Activated naive CD8-positive, alpha-beta T cell treated with anti-CD3 and anti-CD28 coated beads, Interleukin-2, amount 50 U/mL, for 24 hours (primary cell): Measurements from ENCODE around the gene SH2D3A.
"Not testable (repeated sequence)": the region's sequence is repeated elsewhere in the genome, so short reads cannot be mapped to it uniquely, and the experiment has no call there.

Source experiments
- ATAC-seq: fragments of 150-1000 bp; cut with Tn5 transposase; one replicate; pipeline ENCODE4 v1.10.0; 2021
- DNase-seq: peaks from one replicate; pipeline ENCODE4 v3.0.0; 2021
- H3K27ac Mint-ChIP-seq: one replicate; pipeline ENCODE4 v1.8.0; 2021; ENCODE audit warnings: mild to moderate bottlenecking, mixed read lengths
- H3K27me3 Mint-ChIP-seq: one replicate; pipeline ENCODE4 v1.8.0; 2021; ENCODE audit warnings: mixed read lengths
- H3K36me3 Mint-ChIP-seq: one replicate; pipeline ENCODE4 v1.8.0; 2021; ENCODE audit warnings: low read depth, mixed read lengths
- H3K4me1 Mint-ChIP-seq: one replicate; pipeline ENCODE4 v1.8.0; 2021; ENCODE audit warnings: mixed read lengths
- H3K4me3 Mint-ChIP-seq: one replicate; pipeline ENCODE4 v1.8.0; 2021; ENCODE audit warnings: mild to moderate bottlenecking, moderate library complexity, mixed read lengths
- H3K9me3 Mint-ChIP-seq: one replicate; pipeline ENCODE4 v1.8.0; 2021; ENCODE audit warnings: mixed read lengths

SH2D3A gene

DNA sequence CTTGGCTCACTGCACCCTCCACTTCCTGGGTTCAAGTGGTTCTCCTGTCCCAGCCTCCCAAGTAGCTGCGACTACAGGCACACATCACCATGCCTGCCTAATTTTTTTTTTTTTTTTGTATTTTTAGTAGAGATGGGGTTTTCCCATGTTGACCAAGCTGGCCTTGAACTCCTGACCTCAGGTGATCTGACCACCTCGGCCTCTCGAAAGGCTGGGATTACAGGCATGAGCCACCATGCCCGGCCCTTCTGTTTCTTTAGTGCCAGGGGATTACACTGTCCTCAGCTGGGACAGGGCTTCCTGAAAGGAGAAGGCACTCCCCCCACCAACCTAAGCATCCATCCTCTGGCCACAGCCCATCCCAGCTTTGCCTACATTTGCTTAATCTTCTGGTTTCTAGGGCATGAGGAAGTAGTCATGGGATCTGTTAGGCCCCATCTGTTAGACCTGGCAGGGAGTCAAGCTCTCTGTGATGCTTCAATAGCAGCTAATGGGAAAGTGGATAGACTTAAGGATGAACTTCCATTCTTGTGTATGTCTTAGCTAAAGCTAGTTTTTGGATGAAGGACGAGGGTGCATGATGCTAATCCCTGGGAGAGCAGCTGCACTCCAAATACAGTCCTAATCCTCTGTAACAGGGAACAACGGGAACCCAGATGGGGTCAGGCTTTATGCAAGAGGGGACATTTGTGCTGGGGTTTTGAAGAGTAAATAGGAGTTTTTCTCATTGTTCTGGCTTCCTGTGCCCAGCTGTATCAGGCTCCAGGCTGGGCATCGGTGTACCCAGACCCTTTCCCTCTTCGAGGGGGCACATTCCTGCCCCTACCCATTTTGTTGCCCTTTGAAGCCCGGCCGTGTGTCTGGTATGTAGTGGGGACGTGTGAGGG lies 7.8 kb upstream of the SH2D3A start:
- H3K27ac Mint-ChIP-seq, result peak overlapping the region; percentile 66
- peaks cover 36% of the 10 kb centered on the region for H3K36me3 Mint-ChIP-seq
- H3K4me1 Mint-ChIP-seq, result peaks cover 61% of the 10 kb centered on the region
- ATAC-seq, result no peak
- no peak for DNase-seq
- H3K27me3 Mint-ChIP-seq, result no peaks in the 10 kb centered on the region
- peaks cover 11% of the 10 kb centered on the region for H3K9me3 Mint-ChIP-seq
- H3K4me3 Mint-ChIP-seq, result peak overlapping the region; percentile 40

DNA sequence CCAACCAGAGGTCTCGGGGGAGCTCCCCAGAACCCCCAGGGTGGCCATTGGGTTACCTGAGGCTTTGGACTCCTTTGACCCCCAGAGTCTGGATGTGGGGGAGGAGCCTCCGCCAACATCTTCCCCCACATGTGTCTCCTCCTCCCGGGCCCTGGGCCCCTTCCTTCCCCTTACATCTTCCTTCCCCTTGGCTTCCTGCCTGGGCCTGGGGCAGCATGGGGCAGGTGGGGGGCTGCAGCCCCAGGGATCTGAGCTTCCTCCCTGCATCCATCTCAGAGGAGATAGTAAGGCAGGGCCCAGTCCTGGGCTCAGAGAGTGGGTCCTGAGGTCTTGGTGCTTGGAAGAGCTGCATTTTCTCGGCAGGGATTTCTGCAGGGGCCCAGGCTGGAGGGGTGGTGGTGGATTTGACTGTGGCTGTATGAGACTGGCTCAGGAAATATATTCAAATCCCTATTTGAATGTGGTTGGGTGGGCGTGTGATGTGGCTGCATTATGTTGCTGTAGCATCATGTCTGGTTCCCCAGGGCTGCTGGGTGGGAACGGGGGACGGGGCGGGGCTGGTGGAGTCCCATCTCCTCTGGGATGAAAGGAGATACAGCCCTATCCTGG lies 6.2 kb upstream of the SH2D3A start:
- ATAC-seq (peak; percentile 66), DNase-seq (peak; percentile 74)
- Mint-ChIP-seq H3K9me3 (peaks cover 11% of the 10 kb centered on the region), H3K4me1 (peaks cover 61% of the 10 kb centered on the region), H3K27ac (peak overlapping the region; percentile 93), H3K27me3 (no peaks in the 10 kb centered on the region), H3K4me3 (peak overlapping the region; percentile 90), H3K36me3 (peaks cover 32% of the 10 kb centered on the region)

DNA sequence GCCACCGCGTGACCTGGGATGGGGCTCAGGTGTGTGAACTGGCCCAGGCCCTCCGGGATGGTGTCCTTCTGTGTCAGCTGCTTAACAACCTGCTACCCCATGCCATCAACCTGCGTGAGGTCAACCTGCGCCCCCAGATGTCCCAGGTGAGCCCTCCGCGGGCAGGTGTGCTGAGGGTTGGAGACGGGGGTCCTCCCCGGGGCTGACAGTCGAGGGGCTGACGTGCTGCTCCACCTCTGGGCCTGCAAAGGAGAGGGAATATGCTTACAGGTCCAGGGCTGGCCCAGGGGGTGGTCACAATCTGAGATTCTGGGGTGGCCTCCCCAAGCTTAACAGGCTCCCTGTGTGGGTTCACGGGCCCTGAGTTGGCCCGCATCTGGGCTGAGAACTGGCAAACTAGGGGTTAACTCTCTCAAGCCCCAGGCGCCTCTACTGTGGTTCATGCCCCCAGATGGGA lies 5.7 kb upstream of the SH2D3A start:
- DNase-seq (no peak), ATAC-seq (no peak)
- Mint-ChIP-seq H3K36me3 (peaks cover 29% of the 10 kb centered on the region), H3K9me3 (peaks cover 11% of the 10 kb centered on the region), H3K27ac (peak overlapping the region; percentile 93), H3K27me3 (no peaks in the 10 kb centered on the region), H3K4me1 (peaks cover 61% of the 10 kb centered on the region), H3K4me3 (peak overlapping the region; percentile 90)

DNA sequence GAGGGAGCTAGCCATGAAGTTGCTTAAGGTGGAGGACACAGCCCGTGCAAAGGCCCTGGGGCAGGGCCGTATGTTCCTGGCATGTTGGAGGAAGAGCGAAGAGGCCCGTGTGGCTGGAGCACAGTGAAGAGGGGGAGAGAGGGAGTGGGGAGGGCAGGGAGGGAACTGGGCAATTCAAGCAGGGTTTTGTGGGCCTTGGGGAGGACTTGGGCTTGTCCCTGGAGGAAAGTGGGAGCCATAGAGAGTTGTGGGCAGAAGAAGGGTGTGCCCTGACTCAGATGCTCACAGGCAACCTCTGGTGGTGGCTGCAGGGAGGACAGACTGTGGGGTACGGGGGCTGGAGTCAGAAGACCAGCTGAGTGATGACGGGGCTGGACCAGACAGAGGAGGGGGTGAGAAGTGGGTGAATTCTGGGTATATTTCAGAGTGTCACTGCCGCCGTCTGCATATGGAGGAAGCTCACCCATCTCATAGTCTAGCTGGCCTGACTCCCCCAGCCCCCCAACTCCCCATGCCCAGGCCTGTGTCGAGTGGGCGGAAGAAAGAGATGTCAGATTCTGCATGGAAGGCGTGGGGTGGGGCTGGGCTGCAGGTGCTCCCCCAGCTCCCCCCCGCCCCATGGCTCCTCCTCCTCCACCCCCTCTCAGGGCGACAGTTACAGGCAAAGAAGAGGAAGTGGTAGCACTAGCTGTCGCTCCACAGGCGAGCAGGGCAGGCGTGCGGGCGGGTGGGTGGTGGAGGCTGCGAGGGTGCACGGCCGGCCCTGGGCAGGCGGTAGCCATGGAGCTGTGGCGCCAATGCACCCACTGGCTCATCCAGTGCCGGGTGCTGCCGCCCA lies 5.0 kb upstream of the SH2D3A start, which contains the start of gene VAV1:
TSS of gene VAV1 (plus strand) at position 681 of the 838 bp plus-strand sequence. CDS start at position 781, 100 bp downstream.
- DNase-seq, result peak; percentile 80
- Mint-ChIP-seq H3K27me3 (no peaks in the 10 kb centered on the region), H3K36me3 (peaks cover 26% of the 10 kb centered on the region), H3K27ac (peak within 1 kb of the TSS; percentile 93), H3K4me1 (peaks cover 59% of the 10 kb centered on the region), H3K9me3 (peaks cover 11% of the 10 kb centered on the region), H3K4me3 (peak within 1 kb of the TSS; percentile 90)
- peak; percentile 55 for ATAC-seq

DNA sequence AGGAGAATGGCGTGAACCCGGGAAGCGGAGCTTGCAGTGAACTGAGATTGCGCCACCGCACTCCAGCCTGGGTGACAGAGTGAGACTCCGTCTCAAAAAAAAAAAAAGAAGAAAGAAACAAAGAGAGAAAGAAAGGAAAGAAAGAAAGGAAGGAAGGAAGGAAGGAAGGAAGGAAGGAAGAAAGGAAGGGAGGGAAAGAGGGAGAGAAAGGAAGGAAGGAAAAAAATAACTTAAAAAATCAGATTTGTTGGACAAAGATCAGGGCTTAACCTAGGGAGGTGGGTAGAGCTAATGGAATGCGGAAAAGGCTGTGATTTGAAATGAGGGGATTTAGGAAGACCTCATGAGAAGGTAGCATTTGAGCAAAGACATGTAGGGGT lies 4.4 kb upstream of the SH2D3A start:
- not testable (repeated sequence) for ATAC-seq, DNase-seq, H3K27me3 Mint-ChIP-seq
- Mint-ChIP-seq H3K36me3 (peaks cover 20% of the 10 kb centered on the region), H3K4me3 (peak overlapping the region; percentile 90), H3K4me1 (peaks cover 59% of the 10 kb centered on the region), H3K27ac (peak overlapping the region; percentile 87), H3K9me3 (peaks cover 11% of the 10 kb centered on the region)

DNA sequence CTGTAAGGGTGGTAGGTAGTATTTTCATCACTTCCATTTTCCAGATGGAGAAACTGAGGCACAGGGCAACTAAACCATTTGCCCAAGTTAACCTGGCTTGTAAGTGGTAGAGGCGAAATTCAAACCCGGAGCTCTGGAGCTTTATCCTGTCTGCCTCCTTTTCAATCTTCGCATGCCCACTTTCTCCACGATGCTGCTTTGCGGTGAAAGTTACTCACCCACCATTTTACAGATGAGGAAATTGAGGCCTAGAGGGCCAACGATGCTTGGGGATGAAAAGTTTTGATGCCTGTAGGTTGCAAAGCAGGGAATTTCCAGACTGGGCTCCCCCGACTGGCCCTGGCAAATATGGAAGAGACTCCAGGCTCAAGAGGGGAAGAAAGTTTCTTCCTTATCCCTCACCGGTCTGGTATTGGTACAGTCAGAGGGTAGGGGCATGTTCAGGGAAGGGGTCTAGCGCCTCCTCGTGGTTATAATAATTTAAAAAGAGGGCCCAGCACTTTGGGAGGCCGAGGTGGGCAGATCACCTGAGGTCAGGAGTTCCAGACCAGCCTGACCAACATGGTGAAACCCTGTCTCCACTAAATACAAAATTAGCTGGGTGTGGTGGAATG lies 1.9 kb upstream of the SH2D3A start:
- no peak for DNase-seq
- H3K4me1 Mint-ChIP-seq, result peaks cover 61% of the 10 kb centered on the region
- ATAC-seq, result no peak
- H3K4me3 Mint-ChIP-seq, result no peak overlapping the region
- H3K36me3 Mint-ChIP-seq, result peaks cover 3% of the 10 kb centered on the region
- no peaks in the 10 kb centered on the region for H3K9me3 Mint-ChIP-seq
- no peaks in the 10 kb centered on the region for H3K27me3 Mint-ChIP-seq
- no peak overlapping the region for H3K27ac Mint-ChIP-seq

DNA sequence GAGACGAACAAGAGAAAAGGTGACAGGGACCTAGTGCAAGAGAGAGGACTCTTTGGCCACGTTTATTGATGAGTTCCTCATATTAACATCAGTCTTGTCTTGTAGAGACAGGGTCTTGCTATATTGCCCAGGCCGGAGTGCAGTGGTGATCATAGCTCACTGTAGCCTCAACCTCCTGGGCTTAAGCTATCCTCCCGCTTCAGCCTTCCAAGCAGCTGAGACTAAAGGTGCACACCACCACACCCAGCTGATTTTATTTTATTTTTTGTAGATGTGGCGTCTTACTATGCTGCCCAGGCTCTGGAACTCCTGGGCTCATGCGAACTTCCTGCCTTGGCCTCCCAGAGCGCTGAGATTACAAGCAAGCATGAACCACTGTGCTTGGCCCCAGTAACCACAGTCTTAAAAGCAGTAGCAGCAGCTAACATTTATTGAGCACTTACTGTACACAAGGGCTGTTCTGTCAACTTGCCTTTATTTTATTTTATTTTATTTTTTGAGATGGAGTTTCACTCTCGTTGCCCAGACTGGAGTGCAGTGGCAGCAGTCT lies 1.1 kb upstream of the SH2D3A start:
- DNase-seq (peak; percentile 25), ATAC-seq (no peak)
- H3K9me3 Mint-ChIP-seq, result no peaks in the 10 kb centered on the region
- H3K27me3 Mint-ChIP-seq, result no peaks in the 10 kb centered on the region
- H3K4me1 Mint-ChIP-seq, result peaks cover 55% of the 10 kb centered on the region
- H3K4me3 Mint-ChIP-seq, result peak overlapping the region; percentile 96
- no peaks in the 10 kb centered on the region for H3K36me3 Mint-ChIP-seq
- peak overlapping the region; percentile 85 for H3K27ac Mint-ChIP-seq

DNA sequence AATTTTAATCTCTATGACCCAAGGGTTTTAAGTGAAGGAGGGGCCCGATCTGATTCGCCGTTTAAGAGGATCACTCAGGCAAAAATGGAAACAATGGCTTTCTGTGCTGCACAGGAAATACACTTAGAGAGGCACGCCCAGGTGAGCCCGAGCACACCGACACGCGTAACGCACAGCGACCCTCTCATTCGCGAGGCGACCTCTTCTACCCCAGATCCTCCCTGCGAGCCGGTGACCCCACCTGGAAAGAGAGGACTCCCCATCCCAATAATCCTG lies 216 bp downstream of the SH2D3A start:
- ATAC-seq (peak; percentile 42), DNase-seq (no peak)
- Mint-ChIP-seq H3K4me3 (peak overlapping the region; percentile 96), H3K27ac (peak overlapping the region; percentile 85), H3K36me3 (no peaks in the 10 kb centered on the region), H3K27me3 (no peaks in the 10 kb centered on the region), H3K4me1 (peaks cover 51% of the 10 kb centered on the region), H3K9me3 (no peaks in the 10 kb centered on the region)

DNA sequence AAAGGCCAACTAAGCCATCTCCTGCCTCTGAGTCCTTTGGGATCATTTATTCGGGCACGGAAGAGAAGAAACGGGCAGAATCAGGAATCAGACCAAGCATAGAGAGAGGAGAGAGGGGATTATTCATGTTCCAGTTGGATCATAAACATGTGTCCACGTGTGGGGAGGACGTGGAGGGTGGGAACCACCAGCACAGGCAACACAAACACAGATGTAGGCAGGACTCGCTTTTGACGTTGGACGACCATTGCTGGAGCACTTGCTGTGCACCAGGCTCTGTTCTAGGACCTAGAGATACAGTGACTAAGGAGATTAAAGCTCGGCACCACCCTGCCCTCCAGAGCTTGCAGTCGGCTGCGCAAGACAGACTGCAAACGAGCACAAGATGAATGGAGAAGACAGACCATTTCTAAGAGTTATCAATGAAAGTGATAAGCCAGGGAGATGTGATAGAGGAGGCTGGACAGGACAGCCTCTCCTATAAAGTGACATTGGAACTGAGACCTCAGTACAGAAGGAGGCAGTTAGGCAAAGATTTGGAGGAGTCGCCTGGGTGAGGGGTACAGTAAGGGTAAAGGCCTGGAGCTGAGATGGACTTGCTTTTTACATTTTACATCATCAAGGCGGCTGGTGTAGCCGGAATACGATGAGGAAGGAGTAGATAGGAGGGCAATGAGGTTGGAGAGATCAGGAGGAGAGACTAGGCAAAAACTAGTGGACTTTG lies 716 bp downstream of the SH2D3A start:
- peak overlapping the region; percentile 96 for H3K4me3 Mint-ChIP-seq
- peaks cover 46% of the 10 kb centered on the region for H3K4me1 Mint-ChIP-seq
- H3K36me3 Mint-ChIP-seq, result no peaks in the 10 kb centered on the region
- DNase-seq (peak; percentile 20), ATAC-seq (no peak)
- H3K27ac Mint-ChIP-seq, result peak overlapping the region; percentile 85
- H3K27me3 Mint-ChIP-seq, result no peaks in the 10 kb centered on the region
- H3K9me3 Mint-ChIP-seq, result no peaks in the 10 kb centered on the region

DNA sequence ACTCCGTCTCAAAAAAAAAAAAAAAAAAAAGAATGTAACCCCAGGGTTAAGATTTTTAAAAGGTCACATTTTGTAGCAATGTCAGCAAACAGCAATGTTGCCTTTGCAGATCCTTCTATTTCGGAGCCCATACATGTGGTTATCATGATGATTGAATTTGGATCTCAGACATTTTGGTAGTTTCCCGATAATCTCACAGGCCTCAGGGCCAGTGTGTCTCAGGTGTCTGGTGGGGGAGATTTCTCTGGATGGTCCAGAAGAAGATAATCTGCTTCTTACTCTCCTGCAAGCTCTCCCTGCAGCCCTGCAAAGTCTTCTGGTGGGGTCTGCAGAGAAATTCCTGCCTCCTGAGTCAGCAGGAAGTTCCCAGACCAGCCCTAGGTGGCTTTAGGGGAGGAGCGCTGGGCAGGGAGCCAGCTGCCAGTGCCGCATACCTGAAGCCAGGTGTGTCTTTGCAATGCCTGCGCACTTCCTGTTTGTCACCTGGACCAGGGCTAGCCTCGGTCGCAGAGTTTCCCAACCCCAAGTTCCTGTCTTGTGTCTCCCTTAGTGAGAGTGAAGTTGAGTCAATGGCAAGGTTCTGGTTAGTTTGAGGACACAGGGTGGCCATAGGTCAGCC lies 1.4 kb downstream of the SH2D3A start:
- no peaks in the 10 kb centered on the region for H3K27me3 Mint-ChIP-seq
- H3K27ac Mint-ChIP-seq, result peak overlapping the region; percentile 85
- H3K9me3 Mint-ChIP-seq, result no peaks in the 10 kb centered on the region
- H3K4me3 Mint-ChIP-seq, result peak overlapping the region; percentile 96
- peaks cover 6% of the 10 kb centered on the region for H3K36me3 Mint-ChIP-seq
- peaks cover 45% of the 10 kb centered on the region for H3K4me1 Mint-ChIP-seq
- no peak for DNase-seq
- ATAC-seq, result no peak

DNA sequence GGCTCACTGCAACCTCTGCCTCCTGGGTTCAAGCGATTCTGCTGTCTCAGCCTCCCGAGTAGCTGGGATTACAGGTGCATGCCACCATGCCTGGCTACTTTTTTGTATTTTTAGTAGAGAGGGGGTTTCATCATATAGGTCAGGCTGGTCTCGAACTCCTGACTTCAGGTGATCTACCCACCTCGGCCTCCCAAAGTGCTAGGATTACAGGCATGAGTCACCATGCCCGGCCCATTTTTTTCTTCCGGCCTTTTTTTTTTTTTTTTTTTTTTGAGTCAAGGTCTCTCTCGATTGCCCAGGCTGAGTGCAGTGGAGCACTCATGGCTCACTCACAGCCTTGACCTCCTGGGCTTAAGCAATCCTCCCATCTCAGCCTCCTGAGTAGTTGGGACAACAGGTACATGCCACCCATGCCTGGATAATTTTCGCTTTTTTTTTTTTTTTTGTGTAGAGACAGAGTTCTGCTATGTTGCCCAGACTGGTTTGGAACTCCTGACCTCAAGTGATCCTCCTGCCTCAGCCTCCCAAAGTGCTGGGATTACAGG lies 4.9 kb downstream of the SH2D3A start:
- H3K36me3 Mint-ChIP-seq, result peaks cover 17% of the 10 kb centered on the region

DNA sequence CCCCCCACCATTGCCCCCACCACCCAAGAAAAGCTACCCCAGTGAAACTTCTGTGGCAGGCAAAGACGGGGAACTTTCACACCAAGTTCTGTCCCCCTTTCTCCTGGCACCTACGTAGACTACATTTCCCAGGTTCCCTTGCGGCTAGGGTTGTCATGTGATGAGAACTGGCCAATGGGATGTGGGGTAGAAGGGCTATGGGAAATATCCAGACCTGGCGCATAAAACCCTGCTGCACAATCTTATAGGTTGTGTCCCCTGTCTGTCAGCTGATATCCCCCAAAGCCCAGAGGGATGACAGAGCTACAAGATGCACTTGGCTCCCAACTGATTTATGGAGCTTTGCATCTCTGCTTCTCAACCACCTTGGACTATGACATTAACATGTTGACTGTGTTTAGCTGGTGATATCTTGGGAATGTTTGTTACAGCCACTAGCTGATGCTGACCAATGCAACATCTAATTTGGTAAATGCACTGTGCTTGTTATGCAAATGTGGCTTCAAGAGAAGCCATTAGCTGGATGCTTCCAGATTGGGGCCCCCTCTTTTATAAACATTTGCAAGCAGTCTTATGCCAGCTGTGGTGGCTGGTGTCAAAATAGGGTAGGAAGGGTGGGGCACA lies 6.1 kb downstream of the SH2D3A start:
- peaks cover 22% of the 10 kb centered on the region for H3K4me1 Mint-ChIP-seq
- no peak overlapping the region for H3K27ac Mint-ChIP-seq
- DNase-seq, result peak; percentile 36
- H3K27me3 Mint-ChIP-seq, result no peaks in the 10 kb centered on the region
- H3K9me3 Mint-ChIP-seq, result no peaks in the 10 kb centered on the region
- H3K36me3 Mint-ChIP-seq, result peaks cover 17% of the 10 kb centered on the region
- no peak overlapping the region for H3K4me3 Mint-ChIP-seq
- ATAC-seq, result peak; percentile 63

More for the DNA sequence above, 4.9 kb downstream of the SH2D3A start:
- not testable (repeated sequence) for H3K27ac Mint-ChIP-seq, H3K4me3 Mint-ChIP-seq, H3K9me3 Mint-ChIP-seq, DNase-seq, ATAC-seq, H3K27me3 Mint-ChIP-seq
- peaks cover 32% of the 10 kb centered on the region for H3K4me1 Mint-ChIP-seq
